Neuronal stem cell (in vitro differentiated cells): ENCODE results near the gene SSBP2.

Experiments used
- DNase-seq: peaks from one replicate; pipeline ENCODE4 v3.0.0-alpha.2; 2013; ENCODE audit warnings: low spot score
- H2AFZ ChIP-seq: one replicate; pipeline ENCODE4 v1.6.1; 2013; ENCODE audit warnings: mild to moderate bottlenecking, low read length, inconsistent platforms
- H2AK5ac ChIP-seq: 2 replicates; pipeline ENCODE4 v1.6.1; 2013; ENCODE audit warnings: low read depth, mild to moderate bottlenecking, inconsistent platforms, low read length, moderate library complexity, mixed read lengths
- H2BK120ac ChIP-seq: 2 replicates; pipeline ENCODE4 v1.6.1; 2013; ENCODE audit warnings: low read depth, mild to moderate bottlenecking, inconsistent platforms, low read length, moderate library complexity, mixed read lengths
- H2BK12ac ChIP-seq: one replicate; pipeline ENCODE4 v1.6.1; 2013; ENCODE audit warnings: low read length, inconsistent platforms
- H2BK15ac ChIP-seq: 2 replicates; pipeline ENCODE4 v1.6.1; 2013; ENCODE audit warnings: mild to moderate bottlenecking, low read length, inconsistent platforms, mixed read lengths
- H2BK5ac ChIP-seq: one replicate; pipeline ENCODE4 v1.6.1; 2013; ENCODE audit warnings: inconsistent platforms, mild to moderate bottlenecking, low read length, moderate library complexity
- H3K14ac ChIP-seq: one replicate; pipeline ENCODE4 v1.6.1; 2013; ENCODE audit warnings: low read length, inconsistent platforms
- H3K18ac ChIP-seq: 2 replicates; pipeline ENCODE4 v1.6.1; 2013; ENCODE audit warnings: low read length, inconsistent platforms
- H3K23ac ChIP-seq: 2 replicates; pipeline ENCODE4 v1.6.1; 2013; ENCODE audit warnings: low read depth, mild to moderate bottlenecking, mixed read lengths, low read length, inconsistent platforms; ENCODE audit not compliant: poor library complexity
- H3K27ac ChIP-seq: replicated peaks from 3 replicates; pipeline ENCODE4 v1.5.1; 2013; ENCODE audit warnings: low read length, inconsistent platforms
- H3K27me3 ChIP-seq, 3 experiments: 2 replicates each; pipeline ENCODE4 v1.6.1; 2013; ENCODE audit warnings: low read length in 3 of 3, mild to moderate bottlenecking in 2 of 3, inconsistent platforms in 1 of 3, low read depth in 1 of 3, mixed read lengths in 1 of 3, moderate library complexity in 1 of 3; ENCODE audit not compliant: control insufficient read depth in 3 of 3, insufficient read depth in 3 of 3
- H3K36me3 ChIP-seq, 2 donors: replicated peaks in 1 of 2; 2 replicates each; pipeline ENCODE4 v1.6.1; 2013; ENCODE audit warnings: low read length in 2 of 2; ENCODE audit not compliant: control insufficient read depth in 2 of 2, insufficient read depth in 2 of 2
- H3K4ac ChIP-seq: 2 replicates; pipeline ENCODE4 v1.6.1; 2013; ENCODE audit warnings: inconsistent platforms, mild to moderate bottlenecking, low read length, moderate library complexity
- H3K4me1 ChIP-seq, 2 donors: 1 replicate in 1 of 2; 2 replicates in 1 of 2; pipeline ENCODE4 v1.6.1; 2013; ENCODE audit warnings: low read length in 2 of 2, low read depth in 1 of 2; ENCODE audit not compliant: control insufficient read depth in 2 of 2, insufficient read depth in 1 of 2
- H3K4me2 ChIP-seq: one replicate; pipeline ENCODE4 v1.6.1; 2013; ENCODE audit warnings: mild to moderate bottlenecking, low read length, inconsistent platforms; ENCODE audit not compliant: insufficient read depth, poor library complexity, severe bottlenecking
- H3K4me3 ChIP-seq, 2 donors: 2 replicates each; pipeline ENCODE4 v1.5.1; 2013; ENCODE audit warnings: low read length in 2 of 2, mild to moderate bottlenecking in 2 of 2, inconsistent platforms in 1 of 2, moderate library complexity in 1 of 2
- H3K79me1 ChIP-seq: one replicate; pipeline ENCODE4 v1.6.1; 2013; ENCODE audit warnings: low read depth, mild to moderate bottlenecking, inconsistent platforms, low read length, moderate library complexity
- H3K9ac ChIP-seq: one replicate; pipeline ENCODE4 v1.6.1; 2013; ENCODE audit warnings: mild to moderate bottlenecking, low read depth, low read length, inconsistent platforms; ENCODE audit not compliant: poor library complexity
- H3K9me3 ChIP-seq, 2 donors: replicated peaks in 1 of 2; 2 replicates each; pipeline versions ENCODE3 to v1.6.1; 2013; ENCODE audit warnings: low read length in 2 of 2, mild to moderate bottlenecking in 2 of 2, inconsistent platforms in 1 of 2, low read depth in 1 of 2, mixed read lengths in 1 of 2, moderate library complexity in 1 of 2; ENCODE audit not compliant: control insufficient read depth in 2 of 2, insufficient read depth in 1 of 2
- H4K8ac ChIP-seq: one replicate; pipeline ENCODE4 v1.6.1; 2013; ENCODE audit warnings: low read depth, mild to moderate bottlenecking, inconsistent platforms, low read length, moderate library complexity
- H4K91ac ChIP-seq: one replicate; pipeline ENCODE4 v1.6.1; 2013; ENCODE audit warnings: low read length, low read depth, mild to moderate bottlenecking, inconsistent platforms; ENCODE audit not compliant: poor library complexity
- WGBS, 2 donors: extraction: QIAGEN DNeasy Blood & Tissue Kit; methylation state at CpG; one replicate each; pipeline ENCODE4 v1.1.7; 2013; ENCODE audit warnings: missing lambda C conversion rate in 2 of 2, mixed read lengths in 1 of 2; ENCODE audit not compliant: insufficient read length in 2 of 2, insufficient replicate concordance in 1 of 2; ENCODE audit errors: extremely low coverage in 2 of 2; 5-methylcytosine and 5-hydroxymethylcytosine counted together

SSBP2 gene

DNA sequence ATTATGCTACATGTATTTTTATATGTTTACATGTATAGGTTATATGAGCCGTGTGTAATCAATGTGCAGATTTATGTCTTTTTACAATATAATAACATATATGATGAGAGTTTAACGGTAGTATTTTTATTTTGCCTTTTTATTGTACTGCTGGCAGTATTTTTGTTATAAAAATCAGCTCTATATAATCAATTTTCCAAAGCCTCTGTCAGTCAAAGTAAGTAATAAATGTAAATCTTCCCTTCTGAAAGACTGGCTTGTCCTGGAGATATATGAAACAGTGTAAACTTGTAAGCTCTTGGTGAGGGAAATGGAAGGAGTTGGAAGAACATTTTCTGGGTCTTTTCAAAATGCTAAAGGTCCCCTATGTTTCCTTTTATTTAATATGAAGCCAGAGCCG lies 173.8 kb downstream of the SSBP2 start:
- Histone ChIP-seq H2BK120ac (no peak overlapping the region), H3K18ac (no peak overlapping the region), H3K4ac (no peak overlapping the region), H3K79me1 (no peaks in the 10 kb centered on the region), H2BK15ac (no peak overlapping the region), H3K27me3 (no peaks in the 10 kb centered on the region), H3K9me3 (peaks cover 0 to 10% of the 10 kb centered on the region in 2 donors), H2BK5ac (no peak overlapping the region), H3K4me3 (no peak overlapping the region), H3K9ac (no peak overlapping the region), H3K23ac (no peak overlapping the region), H3K4me2 (no peak overlapping the region), H3K36me3 (peaks cover 1 to 19% of the 10 kb centered on the region in 2 donors), H3K27ac (no peak overlapping the region), H2AK5ac (no peak overlapping the region), H3K14ac (no peak overlapping the region), H4K8ac (no peak overlapping the region), H4K91ac (no peak overlapping the region), H3K4me1 (no peaks in the 10 kb centered on the region), H2BK12ac (no peak overlapping the region), H2AFZ (no peak overlapping the region)
- no peak for DNase-seq
- no CpG with 5 or more reads among the region's 3 CpGs for WGBS, 2 donors

- no peak for DNase-seq
- Histone ChIP-seq H3K18ac (no peak overlapping the region), H3K9ac (no peak overlapping the region), H2BK120ac (no peak overlapping the region), H3K27me3 (no peaks in the 10 kb centered on the region), H3K4ac (no peak overlapping the region), H3K9me3 (peaks cover 0 to 10% of the 10 kb centered on the region in 2 donors), H3K4me3 (no peak overlapping the region), H4K91ac (no peak overlapping the region), H4K8ac (no peak overlapping the region), H3K14ac (no peak overlapping the region), H2AFZ (no peak overlapping the region), H3K23ac (no peak overlapping the region), H3K79me1 (no peaks in the 10 kb centered on the region), H3K4me2 (no peak overlapping the region), H3K36me3 (peaks cover 0 to 19% of the 10 kb centered on the region in 2 donors), H2BK5ac (no peak overlapping the region), H3K27ac (no peak overlapping the region), H3K4me1 (no peaks in the 10 kb centered on the region), H2AK5ac (no peak overlapping the region), H2BK12ac (no peak overlapping the region), H2BK15ac (no peak overlapping the region)
- no CpG with 5 or more reads among the region's 1 CpG for WGBS, 2 donors
Observed at GRCh38 chr5:81575924-81576323, 175.0 kb downstream of the SSBP2 start.

DNA sequence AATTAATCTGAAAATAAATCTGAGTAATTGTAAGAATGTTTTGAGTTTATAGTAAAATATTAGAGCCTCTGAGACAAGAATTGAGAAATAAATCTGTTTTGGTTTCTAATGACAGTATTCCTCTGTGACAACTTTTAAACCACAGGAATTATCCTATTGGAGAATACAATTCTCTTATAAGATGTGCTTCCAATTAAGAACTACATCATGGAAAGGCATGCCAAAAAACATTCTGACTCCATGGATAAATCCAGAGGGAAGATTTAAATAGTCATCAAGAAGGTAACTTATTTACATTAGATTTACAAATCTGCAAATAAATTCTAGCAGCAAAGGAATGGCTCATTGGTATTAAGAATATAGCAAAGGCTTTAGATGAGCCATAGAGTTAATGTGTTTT lies 178.7 kb downstream of the SSBP2 start:
- Histone ChIP-seq H3K79me1 (no peaks in the 10 kb centered on the region), H2AFZ (no peak overlapping the region), H3K9me3 (peaks cover 0 to 23% of the 10 kb centered on the region in 2 donors), H3K23ac (no peak overlapping the region), H3K4ac (no peak overlapping the region), H3K4me1 (no peaks in the 10 kb centered on the region), H3K36me3 (peaks cover 0 to 37% of the 10 kb centered on the region in 2 donors), H4K8ac (no peak overlapping the region), H3K27me3 (no peaks in the 10 kb centered on the region), H2BK15ac (no peak overlapping the region), H4K91ac (no peak overlapping the region), H2AK5ac (no peak overlapping the region), H2BK12ac (no peak overlapping the region), H3K27ac (no peak overlapping the region), H2BK120ac (no peak overlapping the region), H3K9ac (no peak overlapping the region), H3K4me2 (no peak overlapping the region), H3K14ac (no peak overlapping the region), H2BK5ac (no peak overlapping the region), H3K4me3 (no peak overlapping the region), H3K18ac (no peak overlapping the region)
- no peak for DNase-seq

- no peaks in the 10 kb centered on the region for H3K79me1 ChIP-seq
- no peaks in the 10 kb centered on the region for H3K9me3 ChIP-seq
- no peak overlapping the region for H2AK5ac ChIP-seq
- no peaks in the 10 kb centered on the region for H3K36me3 ChIP-seq
- no peak overlapping the region for H2BK5ac ChIP-seq
- no peak for DNase-seq
- H4K91ac ChIP-seq, result no peak overlapping the region
- no peak overlapping the region for H4K8ac ChIP-seq
- no CpG with 5 or more reads among the region's 1 CpG for WGBS, 2 donors
- no peak overlapping the region for H2BK15ac ChIP-seq
- no peak overlapping the region for H3K27ac ChIP-seq
- no peak overlapping the region for H2AFZ ChIP-seq
- no peak overlapping the region for H3K4ac ChIP-seq
- H3K9ac ChIP-seq, result no peak overlapping the region
- H3K4me1 ChIP-seq, result no peaks in the 10 kb centered on the region
- H3K27me3 ChIP-seq, result no peaks in the 10 kb centered on the region
- no peak overlapping the region for H3K18ac ChIP-seq
- H3K4me2 ChIP-seq, result no peak overlapping the region
- H3K14ac ChIP-seq, result no peak overlapping the region
- H2BK12ac ChIP-seq, result no peak overlapping the region
- no peak overlapping the region for H3K23ac ChIP-seq
- no peak overlapping the region for H3K4me3 ChIP-seq
- no peak overlapping the region for H2BK120ac ChIP-seq
Observed at GRCh38 chr5:81558188-81558587, 192.7 kb downstream of the SSBP2 start.
